Uterus (tissue), 2 donors: ENCODE data around the gene TMEM150C.

Experiments
- CTCF ChIP-seq, 4 experiments: fragments of 200-600 bp in 2 of 4; fragments of 450-650 bp in 2 of 4; sonication (generic) in 2 of 4; IDR thresholded peaks; one replicate each; pipeline ENCODE4 v1.5.1; 2016 to 2019; ENCODE audit warnings: antibody characterized with exemption in 4 of 4, mild to moderate bottlenecking in 2 of 4, moderate library complexity in 1 of 4
- POLR2A ChIP-seq, 2 donors: fragments of 450-650 bp; IDR thresholded peaks; one replicate each; pipeline ENCODE4 v1.6.1; 2016; ENCODE audit warnings: antibody characterized with exemption in 2 of 2, mild to moderate bottlenecking in 1 of 2, moderate library complexity in 1 of 2

- TF ChIP-seq CTCF (IDR thresholded peaks at IDR 0.05) (no peak), POLR2A (IDR thresholded peaks at IDR 0.05) (no peak)
Measured at GRCh38 chr4:82436130-82436529, 125.7 kb downstream of the TMEM150C start.
